ENCODE results near the gene TRAF3IP3.

Gene TRAF3IP3

GRCh38 chr1:209786146-209786545, 30.3 kb downstream of the TRAF3IP3 start:
- TF ChIP-seq TEAD4 (IDR thresholded peaks at IDR 0.05) (no peak), YY1 (IDR thresholded peaks at IDR 0.05; ENCODE audit: low read depth) (no peak), REST (IDR thresholded peaks at IDR 0.05; ENCODE audit: low read depth) (no peak), CREB1 (IDR thresholded peaks at IDR 0.05; ENCODE audit: low read depth) (no peak), EP300 (IDR thresholded peaks at IDR 0.05; ENCODE audit: borderline replicate concordance) (no peak), CEBPB (IDR thresholded peaks at IDR 0.05) (no peak), RAD21 (IDR thresholded peaks at IDR 0.05; ENCODE audit: low read depth) (no peak), EGR1 (IDR thresholded peaks at IDR 0.05) (no peak), TCF12 (IDR thresholded peaks at IDR 0.05; ENCODE audit: low read depth) (no peak), NFIC (IDR thresholded peaks at IDR 0.05) (no peak)
- TF ChIP-seq, protein P1, sequence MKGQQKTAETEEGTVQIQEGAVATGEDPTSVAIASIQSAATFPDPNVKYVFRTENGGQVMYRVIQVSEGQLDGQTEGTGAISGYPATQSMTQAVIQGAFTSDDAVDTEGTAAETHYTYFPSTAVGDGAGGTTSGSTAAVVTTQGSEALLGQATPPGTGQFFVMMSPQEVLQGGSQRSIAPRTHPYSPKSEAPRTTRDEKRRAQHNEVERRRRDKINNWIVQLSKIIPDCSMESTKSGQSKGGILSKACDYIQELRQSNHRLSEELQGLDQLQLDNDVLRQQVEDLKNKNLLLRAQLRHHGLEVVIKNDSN (IDR thresholded peaks at IDR 0.05): no peak

DNA sequence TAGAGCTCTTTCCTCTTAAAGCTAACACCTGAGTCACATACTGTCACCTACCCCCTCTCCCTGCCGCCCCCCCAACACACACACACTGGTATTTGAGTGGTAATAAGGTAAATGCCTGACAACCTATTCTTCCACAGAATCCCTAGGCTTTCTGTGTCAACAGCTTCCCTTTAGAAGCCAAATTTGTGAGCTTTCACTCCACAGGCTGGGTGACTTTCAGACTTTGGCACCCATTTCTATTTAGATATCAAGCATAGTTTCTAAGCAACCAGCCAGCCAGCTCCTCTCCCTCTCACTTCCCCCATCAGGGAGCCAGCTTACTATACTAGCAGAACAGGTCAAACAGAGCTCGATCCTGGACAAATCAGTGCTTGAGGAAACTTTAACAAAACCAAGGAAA, 31.7 kb downstream of the TRAF3IP3 start:
- no peak for TF ChIP-seq EP300 (IDR thresholded peaks at IDR 0.05; ENCODE audit: borderline replicate concordance)
- TF ChIP-seq CEBPB (IDR thresholded peaks at IDR 0.05): no peak
- TF ChIP-seq TAF1 (IDR thresholded peaks at IDR 0.05; ENCODE audit: low read depth): no peak
- TF ChIP-seq REST (IDR thresholded peaks at IDR 0.05; ENCODE audit: low read depth): no peak
- TF ChIP-seq TEAD4 (IDR thresholded peaks at IDR 0.05): no peak
- no peak for TF ChIP-seq NFIC (IDR thresholded peaks at IDR 0.05)

DNA sequence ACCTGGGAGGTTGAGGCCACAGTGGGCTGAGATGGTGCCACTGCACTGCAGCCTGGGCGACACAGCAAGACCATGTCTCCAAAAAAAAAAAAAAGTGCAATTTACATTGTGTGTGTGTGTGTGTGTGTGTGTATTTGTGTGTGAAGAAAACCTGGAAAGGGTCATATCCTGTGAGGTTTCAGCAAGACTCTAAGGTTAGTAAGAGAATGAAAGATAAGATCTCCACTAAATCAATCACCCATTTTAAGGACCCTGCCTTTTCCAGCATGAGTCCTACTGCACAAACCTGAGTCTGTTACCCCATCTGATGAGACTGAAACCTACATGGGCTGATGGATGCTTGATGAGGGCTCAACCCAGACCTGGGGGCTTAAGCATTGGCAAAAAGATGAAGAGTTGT, 33.4 kb downstream of the TRAF3IP3 start:
- TF ChIP-seq EP300 (IDR thresholded peaks at IDR 0.05; ENCODE audit: borderline replicate concordance) (no peak), NFIC (IDR thresholded peaks at IDR 0.05) (no peak), FOXM1 (IDR thresholded peaks at IDR 0.05; ENCODE audit: borderline replicate concordance, low read depth) (no peak), TCF12 (IDR thresholded peaks at IDR 0.05; ENCODE audit: low read depth) (no peak), YY1 (IDR thresholded peaks at IDR 0.05; ENCODE audit: low read depth) (no peak), TEAD4 (IDR thresholded peaks at IDR 0.05) (no peak), RAD21 (IDR thresholded peaks at IDR 0.05; ENCODE audit: low read depth) (no peak), CEBPB (IDR thresholded peaks at IDR 0.05) (no peak), MAX (IDR thresholded peaks at IDR 0.05) (no peak), REST (IDR thresholded peaks at IDR 0.05; ENCODE audit: low read depth) (no peak), ZBTB7A (IDR thresholded peaks at IDR 0.05; ENCODE audit: low read depth) (no peak)
- TF ChIP-seq, protein P1 (IDR thresholded peaks at IDR 0.05): no peak

DNA sequence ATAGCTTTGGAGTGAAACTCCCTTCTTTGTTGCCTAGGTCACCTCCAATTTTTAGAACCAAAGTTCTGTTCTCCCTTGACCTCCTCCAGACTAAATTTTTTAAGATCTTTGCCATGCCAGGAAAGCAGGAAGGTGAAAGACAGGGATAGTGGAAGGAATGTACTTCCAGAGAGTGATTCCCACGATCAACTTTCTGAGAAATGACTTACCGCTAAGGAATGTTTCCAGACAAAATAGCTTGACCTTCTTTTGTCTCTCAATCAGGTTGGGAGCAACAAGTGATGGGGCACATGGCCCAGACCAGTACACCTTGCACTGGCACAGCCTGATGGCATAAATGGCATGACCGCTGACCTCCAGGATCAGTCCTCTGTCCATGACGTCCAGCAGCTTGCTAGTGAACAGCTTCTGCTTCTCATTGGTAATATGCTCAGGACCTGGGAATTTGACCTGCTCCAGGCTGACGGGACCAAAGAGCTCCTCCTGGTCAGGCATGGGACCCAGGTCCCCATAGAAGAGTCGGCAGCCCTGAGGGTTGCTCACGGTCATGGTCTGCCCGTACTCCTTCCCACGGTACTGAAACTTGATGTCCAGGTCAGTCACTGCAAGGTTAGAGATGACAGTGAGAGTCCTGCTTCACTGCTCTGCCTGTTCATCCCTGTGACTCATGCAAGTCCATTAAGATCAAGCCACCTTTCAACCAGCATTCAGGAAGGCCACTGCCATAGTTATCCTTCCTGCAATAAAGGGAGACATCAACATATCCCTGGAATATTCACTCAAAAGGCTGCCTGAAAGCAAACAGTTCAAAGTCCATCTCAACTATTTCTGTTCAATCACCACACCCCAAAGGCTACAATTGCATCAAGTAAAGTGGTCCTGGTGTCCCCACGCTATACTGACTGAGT, 34.7 kb downstream of the TRAF3IP3 start:
- TF ChIP-seq RAD21 (IDR thresholded peaks at IDR 0.05; ENCODE audit: low read depth) (no peak), TEAD4 (IDR thresholded peaks at IDR 0.05) (no peak), NFIC (IDR thresholded peaks at IDR 0.05) (no peak), TAF1 (IDR thresholded peaks at IDR 0.05; ENCODE audit: low read depth) (no peak), CEBPB (IDR thresholded peaks at IDR 0.05) (no peak)
- TF ChIP-seq, protein P1 (IDR thresholded peaks at IDR 0.05): no peak
